HepG2 (cell line): ENCODE data around the gene ABT1. TPM values are rescaled to one million over a fixed set of nuclear protein-coding genes. Genes with fewer than 3 reads are reported as not detected.
"Not testable (repeated sequence)": the region's sequence is repeated elsewhere in the genome, so short reads cannot be mapped to it uniquely, and the experiment has no call there.

ENCODE experiments used
- ATAC-seq: fragments of 200-7000 bp; cut with Tn5 transposase; 3 replicates; pipeline ENCODE4 v1.9.1; 2020; ENCODE audit warnings: mild to moderate bottlenecking, moderate library complexity
- BruUV-seq: library from RNA; stranded (reverse); fragments of 400-500 nt; replicated peaks from 2 replicates; lab custom pipeline; 2021; lab: Mats Ljungman, UMichigan
- CTCF ChIA-PET: fragments of 300-600 bp; formaldehyde crosslinking; extraction: SDS; loops from one replicate; lab custom pipeline; 2021; ENCODE audit warnings: low total read pairs, inconsistent platforms, low intra/inter-chr PET ratio; lab: Yijun Ruan, JAX
- POLR2A ChIA-PET: fragments of 350-600 bp; sonication (Branson Sonifier 250); formaldehyde crosslinking; loops from one replicate; lab custom pipeline; 2020; ENCODE audit warnings: antibody characterized with exemption, inconsistent platforms; lab: Yijun Ruan, JAX
- DNase-seq: peaks from one replicate; pipeline ENCODE4 v3.0.0-alpha.2; 2015; ENCODE audit warnings: low spot score
- FAIRE-seq: peaks from 3 replicates; lab custom pipeline; 2011; peaks lifted over from hg19 to GRCh38; lab: Jason Lieb, UNC
- H2AFZ ChIP-seq: one replicate; pipeline ENCODE4 v1.6.1; 2011; ENCODE audit warnings: low read length, inconsistent platforms
- H3K27ac ChIP-seq: fragments of 300-600 bp; 3 replicates; pipeline ENCODE4 v1.8.0; 2011; ENCODE audit warnings: mixed run types, mild to moderate bottlenecking, mixed read lengths, low read length, inconsistent platforms; ENCODE audit not compliant: insufficient read depth; ENCODE audit errors: extremely low read length
- H3K27me3 ChIP-seq, 2 experiments: fragments of 200-600 bp in 1 of 2; 2 replicates in 1 of 2; 3 replicates in 1 of 2; pipeline versions ENCODE4 v1.6.0 to v1.8.0; 2011; ENCODE audit warnings: low read length in 2 of 2, mild to moderate bottlenecking in 2 of 2, moderate library complexity in 2 of 2, inconsistent platforms in 1 of 2; ENCODE audit not compliant: insufficient read depth in 2 of 2, control insufficient read depth in 1 of 2
- H3K36me3 ChIP-seq, 2 experiments: fragments of 200-600 bp in 1 of 2; replicated peaks in 1 of 2; 2 replicates in 1 of 2; 3 replicates in 1 of 2; pipeline versions ENCODE4 v1.5.1 to v1.8.0; 2011; ENCODE audit warnings: low read length in 2 of 2, inconsistent platforms in 1 of 2; ENCODE audit not compliant: insufficient read depth in 2 of 2, control insufficient read depth in 1 of 2
- H3K4me1 ChIP-seq: 2 replicates; pipeline ENCODE4 v1.5.1; 2012; ENCODE audit warnings: low read length, inconsistent platforms; ENCODE audit not compliant: insufficient read depth
- H3K4me2 ChIP-seq: 2 replicates; pipeline ENCODE4 v1.6.0; 2011; ENCODE audit warnings: low read depth, low read length, inconsistent platforms
- H3K4me3 ChIP-seq, 3 experiments: fragments of 200-600 bp in 1 of 3; sonication (generic), shearing (Covaris generic) in 1 of 3; replicated peaks in 1 of 3; 2 replicates each; pipeline ENCODE4 v1.5.1; 2011 to 2016; ENCODE audit warnings: low read length in 3 of 3, inconsistent platforms in 2 of 3, low read depth in 2 of 3, mild to moderate bottlenecking in 2 of 3, control low read depth in 1 of 3, mixed read lengths in 1 of 3; ENCODE audit not compliant: insufficient read depth in 1 of 3
- H3K79me2 ChIP-seq: one replicate; pipeline ENCODE4 v1.6.1; 2011; ENCODE audit warnings: low read length, inconsistent platforms; ENCODE audit not compliant: insufficient read depth
- H3K9ac ChIP-seq: 2 replicates; pipeline ENCODE4 v1.6.0; 2011; ENCODE audit warnings: mild to moderate bottlenecking, low read depth, low read length, inconsistent platforms; ENCODE audit not compliant: insufficient read depth
- H3K9me3 ChIP-seq: 2 replicates; pipeline ENCODE4 v1.5.1; 2012; ENCODE audit warnings: mild to moderate bottlenecking, low read length
- H4K20me1 ChIP-seq: 2 replicates; pipeline ENCODE4 v1.6.0; 2011; ENCODE audit warnings: inconsistent platforms, mild to moderate bottlenecking, low read length, moderate library complexity; ENCODE audit not compliant: insufficient read depth
- CBFB ChIP-seq: sonication (generic); formaldehyde crosslinking; IDR thresholded peaks from 2 replicates; pipeline ENCODE4 v1.4.0; 2020; ENCODE audit warnings: missing genetic modification reagents
- HHEX ChIP-seq: IDR thresholded peaks from 2 replicates; pipeline ENCODE4 v1.6.1; 2016; ENCODE audit warnings: control low read depth
- NR2C2 ChIP-seq: sonication (generic); formaldehyde crosslinking; IDR thresholded peaks from 2 replicates; pipeline ENCODE4 v1.4.0; 2020; ENCODE audit warnings: missing genetic modification reagents, mild to moderate bottlenecking, moderate library complexity, borderline replicate concordance
- POLR2A ChIP-seq, 2 experiments: IDR thresholded peaks; 2 replicates each; pipeline ENCODE4 v1.6.1; 2011; ENCODE audit warnings: low read depth in 2 of 2, low read length in 2 of 2, mild to moderate bottlenecking in 1 of 2, moderate library complexity in 1 of 2; ENCODE audit not compliant: insufficient read depth in 1 of 2
- RAD21 ChIP-seq: fragments of 450-650 bp; formaldehyde crosslinking; IDR thresholded peaks from 2 replicates; pipeline ENCODE4 v1.5.0; 2020; ENCODE audit warnings: mild to moderate bottlenecking
- SMAD1 ChIP-seq: sonication (generic); formaldehyde crosslinking; IDR thresholded peaks from 2 replicates; pipeline ENCODE4 v1.4.0; 2020; ENCODE audit warnings: missing genetic modification reagents, low read depth, mild to moderate bottlenecking, borderline replicate concordance
- TAF1 ChIP-seq: sonication (generic); formaldehyde crosslinking; IDR thresholded peaks from 2 replicates; pipeline ENCODE4 v1.4.0; 2020; ENCODE audit warnings: missing genetic modification reagents
- ZNF296 ChIP-seq: sonication (generic); formaldehyde crosslinking; conservative IDR thresholded peaks from 2 replicates; pipeline ENCODE4 v1.5.0; 2020; ENCODE audit warnings: mild to moderate bottlenecking, missing genetic modification reagents
- ZNF337 ChIP-seq: sonication (generic); formaldehyde crosslinking; IDR thresholded peaks from 2 replicates; pipeline ENCODE4 v1.5.1; 2020; ENCODE audit warnings: missing genetic modification reagents, low read depth, mild to moderate bottlenecking, borderline replicate concordance
- ZNF589 ChIP-seq: sonication (generic); formaldehyde crosslinking; conservative IDR thresholded peaks from 2 replicates; pipeline ENCODE4 v1.8.0; 2022; ENCODE audit warnings: mild to moderate bottlenecking, moderate library complexity, missing genetic modification reagents
- ZNF782 ChIP-seq: sonication (generic); formaldehyde crosslinking; IDR thresholded peaks from 2 replicates; pipeline ENCODE4 v1.4.0; 2020; ENCODE audit warnings: missing genetic modification reagents, mild to moderate bottlenecking, borderline replicate concordance
- WGBS: methylation state at CpG from one replicate; pipeline ENCODE4 v1.1.6; 2017; ENCODE audit warnings: low lambda C conversion rate; 5-methylcytosine and 5-hydroxymethylcytosine counted together
- in situ Hi-C: cut with HindIII; loops from 2 replicates; pipeline ENCODE4 v1.10.0; 2017; ENCODE audit warnings: low pct_unique_long_range_greater_than_20kb; ENCODE audit not compliant: extremely low pct_ligation_motif_present
- intact Hi-C: fragments of 100-400 bp; cut with micrococcal nuclease; formaldehyde crosslinking; loops from one replicate; pipeline ENCODE4 v1.10.0; 2022; ENCODE audit not compliant: unreplicated experiment
- polyA plus RNA-seq, 8 experiments: library from polyadenylated mRNA; depleted of rRNA in 3 of 8; stranded (reverse) in 7 of 8; unstranded in 1 of 8; fragments of >200 nt; fragmentation: Illumina TruSeq in 4 of 8; extraction: Trizol in 4 of 8; gene quantifications; 2 replicates each; pipeline versions ENCODE4 v1.2.1 to v1.2.3, GENCODE V29; 2011 to 2016; ENCODE audit warnings: low read depth in 4 of 8, missing spikeins in 1 of 8, mixed read lengths in 1 of 8; ENCODE audit not compliant: insufficient read depth in 1 of 8
- total RNA-seq, 5 experiments: library from RNA; depleted of rRNA; stranded (reverse); fragments of >200 nt; fragmentation: Illumina TruSeq; extraction: Trizol; gene quantifications; 2 replicates each; pipeline ENCODE4 v1.2.3, GENCODE V29; 2016; ENCODE audit warnings: low read depth in 1 of 5
- TF ChIP-seq, protein P1 (sequence below): sonication (generic); formaldehyde crosslinking; IDR thresholded peaks from 2 replicates; pipeline ENCODE4 v1.5.0; 2020; ENCODE audit warnings: mild to moderate bottlenecking, missing genetic modification reagents, borderline replicate concordance
- TF ChIP-seq, protein P2 (sequence below): sonication (generic); formaldehyde crosslinking; IDR thresholded peaks from 2 replicates; pipeline ENCODE4 v1.4.0; 2020; ENCODE audit warnings: missing genetic modification reagents, borderline replicate concordance

The ABT1 gene
- total and polyA plus RNA-seq, 2 of the 13 experiments (the other 11 are each of a cell fraction or from before 2014, with no cell fraction given), result 38.4 TPM

- TF ChIP-seq, protein P1, sequence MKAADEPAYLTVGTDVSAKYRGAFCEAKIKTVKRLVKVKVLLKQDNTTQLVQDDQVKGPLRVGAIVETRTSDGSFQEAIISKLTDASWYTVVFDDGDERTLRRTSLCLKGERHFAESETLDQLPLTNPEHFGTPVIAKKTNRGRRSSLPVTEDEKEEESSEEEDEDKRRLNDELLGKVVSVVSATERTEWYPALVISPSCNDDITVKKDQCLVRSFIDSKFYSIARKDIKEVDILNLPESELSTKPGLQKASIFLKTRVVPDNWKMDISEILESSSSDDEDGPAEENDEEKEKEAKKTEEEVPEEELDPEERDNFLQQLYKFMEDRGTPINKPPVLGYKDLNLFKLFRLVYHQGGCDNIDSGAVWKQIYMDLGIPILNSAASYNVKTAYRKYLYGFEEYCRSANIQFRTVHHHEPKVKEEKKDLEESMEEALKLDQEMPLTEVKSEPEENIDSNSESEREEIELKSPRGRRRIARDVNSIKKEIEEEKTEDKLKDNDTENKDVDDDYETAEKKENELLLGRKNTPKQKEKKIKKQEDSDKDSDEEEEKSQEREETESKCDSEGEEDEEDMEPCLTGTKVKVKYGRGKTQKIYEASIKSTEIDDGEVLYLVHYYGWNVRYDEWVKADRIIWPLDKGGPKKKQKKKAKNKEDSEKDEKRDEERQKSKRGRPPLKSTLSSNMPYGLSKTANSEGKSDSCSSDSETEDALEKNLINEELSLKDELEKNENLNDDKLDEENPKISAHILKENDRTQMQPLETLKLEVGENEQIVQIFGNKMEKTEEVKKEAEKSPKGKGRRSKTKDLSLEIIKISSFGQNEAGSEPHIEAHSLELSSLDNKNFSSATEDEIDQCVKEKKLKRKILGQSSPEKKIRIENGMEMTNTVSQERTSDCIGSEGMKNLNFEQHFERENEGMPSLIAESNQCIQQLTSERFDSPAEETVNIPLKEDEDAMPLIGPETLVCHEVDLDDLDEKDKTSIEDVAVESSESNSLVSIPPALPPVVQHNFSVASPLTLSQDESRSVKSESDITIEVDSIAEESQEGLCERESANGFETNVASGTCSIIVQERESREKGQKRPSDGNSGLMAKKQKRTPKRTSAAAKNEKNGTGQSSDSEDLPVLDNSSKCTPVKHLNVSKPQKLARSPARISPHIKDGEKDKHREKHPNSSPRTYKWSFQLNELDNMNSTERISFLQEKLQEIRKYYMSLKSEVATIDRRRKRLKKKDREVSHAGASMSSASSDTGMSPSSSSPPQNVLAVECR (CRISPR knock-in tag), result peak; percentile 97
- TF ChIP-seq ZNF782 (CRISPR knock-in tag) (0 out of 2 replicates have a peak, but pooled peaks have one; percentile 61), RAD21 (CRISPR knock-in tag) (no peak), ZNF589 (CRISPR knock-in tag) (peak; percentile 98), SMAD1 (CRISPR knock-in tag) (peak; percentile 94; the same call in 1 of the 2 replicates), POLR2A (IDR thresholded peaks at IDR 0.05; ENCODE audit: insufficient read depth in 1 of 2, low read depth in 2 of 2, low read length in 2 of 2) (peak; percentile 86 to 94), TAF1 (CRISPR knock-in tag) (peak; percentile 97), HHEX (peak; percentile 18; the same call in 1 of the 2 replicates), NR2C2 (CRISPR knock-in tag) (peak; percentile 91), ZNF296 (no peak), ZNF337 (CRISPR knock-in tag) (no peak), CBFB (CRISPR knock-in tag) (peak; percentile 87)
- TF ChIP-seq, protein P2, sequence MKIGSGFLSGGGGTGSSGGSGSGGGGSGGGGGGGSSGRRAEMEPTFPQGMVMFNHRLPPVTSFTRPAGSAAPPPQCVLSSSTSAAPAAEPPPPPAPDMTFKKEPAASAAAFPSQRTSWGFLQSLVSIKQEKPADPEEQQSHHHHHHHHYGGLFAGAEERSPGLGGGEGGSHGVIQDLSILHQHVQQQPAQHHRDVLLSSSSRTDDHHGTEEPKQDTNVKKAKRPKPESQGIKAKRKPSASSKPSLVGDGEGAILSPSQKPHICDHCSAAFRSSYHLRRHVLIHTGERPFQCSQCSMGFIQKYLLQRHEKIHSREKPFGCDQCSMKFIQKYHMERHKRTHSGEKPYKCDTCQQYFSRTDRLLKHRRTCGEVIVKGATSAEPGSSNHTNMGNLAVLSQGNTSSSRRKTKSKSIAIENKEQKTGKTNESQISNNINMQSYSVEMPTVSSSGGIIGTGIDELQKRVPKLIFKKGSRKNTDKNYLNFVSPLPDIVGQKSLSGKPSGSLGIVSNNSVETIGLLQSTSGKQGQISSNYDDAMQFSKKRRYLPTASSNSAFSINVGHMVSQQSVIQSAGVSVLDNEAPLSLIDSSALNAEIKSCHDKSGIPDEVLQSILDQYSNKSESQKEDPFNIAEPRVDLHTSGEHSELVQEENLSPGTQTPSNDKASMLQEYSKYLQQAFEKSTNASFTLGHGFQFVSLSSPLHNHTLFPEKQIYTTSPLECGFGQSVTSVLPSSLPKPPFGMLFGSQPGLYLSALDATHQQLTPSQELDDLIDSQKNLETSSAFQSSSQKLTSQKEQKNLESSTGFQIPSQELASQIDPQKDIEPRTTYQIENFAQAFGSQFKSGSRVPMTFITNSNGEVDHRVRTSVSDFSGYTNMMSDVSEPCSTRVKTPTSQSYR, result peak; percentile 72; the same call in 1 of the 2 replicates
- TF ChIP-seq, all 625 proteins: peak for 401
Observed at GRCh38 chr6:26596579-26597388, at the start of gene ABT1 (continued).

- 95% methylated on average over 18 of the region's 18 CpGs for WGBS
- FAIRE-seq, H2AFZ ChIP-seq, DNase-seq, H3K79me2 ChIP-seq, POLR2A ChIA-PET, H3K9ac ChIP-seq, ATAC-seq, H3K9me3 ChIP-seq, H3K27me3 ChIP-seq, intact Hi-C loops, in situ Hi-C loops, CTCF ChIA-PET, H3K27ac ChIP-seq, H3K4me2 ChIP-seq, H4K20me1 ChIP-seq, H3K4me3 ChIP-seq, BruUV-seq: not testable (repeated sequence)
- H3K36me3 ChIP-seq, result peaks cover 3 to 23% of the 10 kb centered on the region in 2 experiments; a peak in 4 of 5 replicates
- H3K4me1 ChIP-seq, result peaks cover 31% of the 10 kb centered on the region
Observed at GRCh38 chr6:26547363-26547762, 49.4 kb upstream of the ABT1 start.
